HFFc6 (cell line): ENCODE results near the gene ARHGAP26. TPM values are rescaled to one million over a fixed set of nuclear protein-coding genes. Genes with fewer than 3 reads are reported as not detected.

Source experiments
- DNase-seq: peaks from one replicate; pipeline ENCODE4 v3.0.0-alpha.2; 2018
- H3K27ac Mint-ChIP-seq: 2 replicates; pipeline ENCODE4 v1.8.0; 2020; ENCODE audit warnings: mild to moderate bottlenecking, mixed read lengths
- H3K27me3 Mint-ChIP-seq: 2 replicates; pipeline ENCODE4 v1.8.0; 2021; ENCODE audit warnings: mild to moderate bottlenecking, moderate library complexity, mixed read lengths; ENCODE audit not compliant: insufficient read depth
- H3K36me3 Mint-ChIP-seq: 2 replicates; pipeline ENCODE4 v1.8.0; 2021; ENCODE audit warnings: low read depth, mixed read lengths
- H3K4me1 Mint-ChIP-seq: 2 replicates; pipeline ENCODE4 v1.8.0; 2020; ENCODE audit warnings: low read depth, mixed read lengths
- H3K4me3 Mint-ChIP-seq: 2 replicates; pipeline ENCODE4 v1.8.0; 2020; ENCODE audit warnings: mild to moderate bottlenecking, moderate library complexity, mixed read lengths
- H3K9me3 Mint-ChIP-seq: 2 replicates; pipeline ENCODE4 v1.8.0; 2020; ENCODE audit warnings: mild to moderate bottlenecking, mixed read lengths
- CTCF ChIP-seq: fragments of 200-600 bp; sonication (generic); IDR thresholded peaks from 2 replicates; pipeline ENCODE4 v1.5.0; 2021; ENCODE audit warnings: antibody characterized with exemption, mild to moderate bottlenecking
- total RNA-seq, 6 experiments: library from RNA; stranded (reverse); fragmentation: NEBNext Ultra II Directional; extraction: Animal tissue kit (Norgen Biotek cat#: 25700); gene quantifications; 2 replicates in 1 of 6; 3 replicates in 5 of 6; pipeline ENCODE4 v1.2.3, GENCODE V29; 2021

ARHGAP26 gene
- total RNA-seq, 6 experiments from 2014 or later = 2.3 to 3.6 (median 3.1) TPM

- Mint-ChIP-seq H3K27ac (no peak overlapping the region), H3K36me3 (no peaks in the 10 kb centered on the region), H3K9me3 (no peaks in the 10 kb centered on the region), H3K4me1 (peaks cover 59% of the 10 kb centered on the region), H3K27me3 (peaks cover 1% of the 10 kb centered on the region; the same call in 1 of the 2 replicates), H3K4me3 (no peak overlapping the region)
- peak; percentile 23 for DNase-seq
- no peak for TF ChIP-seq CTCF
Observed at GRCh38 chr5:143148771-143149170, 378.6 kb downstream of the ARHGAP26 start.

GRCh38 chr5:143149759-143150158 is 379.6 kb downstream of the ARHGAP26 start:
- no peaks in the 10 kb centered on the region for H3K9me3 Mint-ChIP-seq
- no peaks in the 10 kb centered on the region for H3K36me3 Mint-ChIP-seq
- no peak overlapping the region for H3K4me3 Mint-ChIP-seq
- TF ChIP-seq CTCF = no peak
- H3K27ac Mint-ChIP-seq = no peak overlapping the region
- no peak for DNase-seq
- H3K27me3 Mint-ChIP-seq = peaks cover 1% of the 10 kb centered on the region; the same call in 1 of the 2 replicates
- peaks cover 61% of the 10 kb centered on the region for H3K4me1 Mint-ChIP-seq

- no peak for TF ChIP-seq CTCF
- Mint-ChIP-seq H3K4me3 (no peak overlapping the region), H3K9me3 (no peaks in the 10 kb centered on the region), H3K27me3 (peaks cover 1% of the 10 kb centered on the region), H3K4me1 (peaks cover 61% of the 10 kb centered on the region), H3K36me3 (no peaks in the 10 kb centered on the region), H3K27ac (no peak overlapping the region)
- DNase-seq = no peak
Observed at GRCh38 chr5:143151056-143151700, 381.0 kb downstream of the ARHGAP26 start.

GRCh38 chr5:143152445-143152844 is 382.3 kb downstream of the ARHGAP26 start:
- DNase-seq = no peak
- H3K27ac Mint-ChIP-seq = no peak overlapping the region
- H3K27me3 Mint-ChIP-seq = peaks cover 1% of the 10 kb centered on the region
- H3K36me3 Mint-ChIP-seq = no peaks in the 10 kb centered on the region
- peaks cover 63% of the 10 kb centered on the region for H3K4me1 Mint-ChIP-seq
- TF ChIP-seq CTCF = no peak
- H3K4me3 Mint-ChIP-seq = no peak overlapping the region
- no peaks in the 10 kb centered on the region for H3K9me3 Mint-ChIP-seq

- DNase-seq = peak; percentile 80
- Mint-ChIP-seq H3K27ac (peak overlapping the region; percentile 92), H3K4me1 (peaks cover 52% of the 10 kb centered on the region), H3K9me3 (no peaks in the 10 kb centered on the region), H3K27me3 (peaks cover 1% of the 10 kb centered on the region), H3K4me3 (peak overlapping the region; percentile 75), H3K36me3 (no peaks in the 10 kb centered on the region)
- no peak for TF ChIP-seq CTCF
Observed at GRCh38 chr5:143153332-143154119, 383.3 kb downstream of the ARHGAP26 start.
